Retinal pigment epithelial cell (primary cell): ENCODE measurements around the gene ISLR.

Source experiments
- DNase-seq: peaks from one replicate; pipeline ENCODE4 v3.0.0-alpha.2; 2010; ENCODE audit warnings: low read depth
- H3K4me3 ChIP-seq: 2 replicates; pipeline ENCODE4 v1.5.1; 2011; ENCODE audit warnings: mild to moderate bottlenecking, low read length, control low read depth, moderate library complexity
- TF ChIP-seq, protein P1 (sequence below): conservative IDR thresholded peaks from 2 replicates; pipeline ENCODE4 v1.5.1; 2011; ENCODE audit warnings: low read depth, low read length, control low read depth, inconsistent platforms

The ISLR gene

DNA sequence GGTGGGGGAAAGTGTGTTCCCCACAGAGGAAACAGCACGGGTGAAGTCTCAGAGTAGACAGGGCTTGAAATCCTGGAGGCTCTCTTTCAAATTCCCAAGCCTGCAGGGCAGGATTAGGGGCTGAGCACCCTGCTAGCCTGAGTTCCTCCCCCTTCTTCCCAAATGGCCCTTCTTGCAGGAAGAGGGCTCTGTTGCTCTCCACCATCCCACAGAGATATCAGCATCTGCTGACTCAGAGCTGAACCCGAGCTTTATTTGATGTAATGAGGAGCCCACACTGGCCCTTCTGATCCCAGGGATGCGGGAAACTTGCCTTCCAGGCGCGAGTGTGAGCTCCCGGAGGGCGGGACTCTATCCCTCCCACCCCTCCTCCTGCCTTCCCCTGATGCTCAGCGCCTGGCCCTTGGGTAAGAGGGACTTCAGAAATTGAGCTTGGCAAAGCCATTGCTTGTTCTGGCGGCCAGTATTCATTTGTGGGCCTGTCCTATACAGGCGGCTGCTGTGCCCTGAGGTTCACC is 30.5 kb downstream of the ISLR start:
- no peak overlapping the region for H3K4me3 ChIP-seq
- no peak for DNase-seq
- TF ChIP-seq, protein P1, sequence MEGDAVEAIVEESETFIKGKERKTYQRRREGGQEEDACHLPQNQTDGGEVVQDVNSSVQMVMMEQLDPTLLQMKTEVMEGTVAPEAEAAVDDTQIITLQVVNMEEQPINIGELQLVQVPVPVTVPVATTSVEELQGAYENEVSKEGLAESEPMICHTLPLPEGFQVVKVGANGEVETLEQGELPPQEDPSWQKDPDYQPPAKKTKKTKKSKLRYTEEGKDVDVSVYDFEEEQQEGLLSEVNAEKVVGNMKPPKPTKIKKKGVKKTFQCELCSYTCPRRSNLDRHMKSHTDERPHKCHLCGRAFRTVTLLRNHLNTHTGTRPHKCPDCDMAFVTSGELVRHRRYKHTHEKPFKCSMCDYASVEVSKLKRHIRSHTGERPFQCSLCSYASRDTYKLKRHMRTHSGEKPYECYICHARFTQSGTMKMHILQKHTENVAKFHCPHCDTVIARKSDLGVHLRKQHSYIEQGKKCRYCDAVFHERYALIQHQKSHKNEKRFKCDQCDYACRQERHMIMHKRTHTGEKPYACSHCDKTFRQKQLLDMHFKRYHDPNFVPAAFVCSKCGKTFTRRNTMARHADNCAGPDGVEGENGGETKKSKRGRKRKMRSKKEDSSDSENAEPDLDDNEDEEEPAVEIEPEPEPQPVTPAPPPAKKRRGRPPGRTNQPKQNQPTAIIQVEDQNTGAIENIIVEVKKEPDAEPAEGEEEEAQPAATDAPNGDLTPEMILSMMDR = no peak

DNA sequence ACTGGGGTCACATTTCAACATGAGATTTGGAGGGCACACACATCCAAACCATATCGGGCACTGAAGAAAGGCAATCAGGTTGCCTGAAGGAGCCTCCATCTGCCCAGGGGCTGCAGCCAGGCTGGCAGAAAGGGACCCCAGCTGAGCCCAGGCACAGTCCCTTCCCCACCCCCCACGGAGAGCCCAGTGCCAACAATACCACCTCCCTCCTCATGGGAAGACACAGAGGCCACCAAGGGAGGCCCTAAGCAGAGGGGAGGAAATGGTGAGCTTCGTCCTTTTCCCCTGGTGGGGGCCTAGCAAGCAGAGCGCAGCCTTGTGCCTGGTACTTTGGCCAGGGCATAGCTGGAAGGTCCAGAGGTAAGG is 32.1 kb downstream of the ISLR start:
- H3K4me3 ChIP-seq = no peak overlapping the region
- no peak for DNase-seq
- TF ChIP-seq, protein P1 = no peak

DNA sequence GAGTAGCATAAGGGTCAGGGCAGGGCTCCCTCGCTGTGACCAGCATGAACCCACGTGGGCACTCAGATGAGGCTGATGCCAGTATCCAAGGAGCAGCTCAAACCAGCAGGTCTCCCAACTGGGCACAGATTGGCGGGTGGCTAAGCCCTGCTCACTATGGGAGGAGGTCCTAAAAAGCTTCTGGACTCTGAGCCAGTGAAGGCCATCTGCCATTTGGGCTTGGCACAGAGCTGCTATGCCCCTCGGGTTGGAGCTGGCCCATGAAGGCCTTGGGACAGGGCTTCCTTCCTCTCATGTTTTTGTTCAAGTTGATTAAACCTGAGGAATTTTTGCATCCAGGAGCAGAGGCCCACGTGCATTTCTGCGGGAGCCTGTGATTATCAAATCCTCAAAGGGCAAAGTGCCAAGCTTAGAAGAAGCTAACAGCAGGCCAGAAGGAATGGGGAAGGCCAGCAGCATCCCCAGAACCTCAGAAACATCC is 33.3 kb downstream of the ISLR start:
- DNase-seq = peak; percentile 80
- no peak overlapping the region for H3K4me3 ChIP-seq
- TF ChIP-seq, protein P1 = no peak

DNA sequence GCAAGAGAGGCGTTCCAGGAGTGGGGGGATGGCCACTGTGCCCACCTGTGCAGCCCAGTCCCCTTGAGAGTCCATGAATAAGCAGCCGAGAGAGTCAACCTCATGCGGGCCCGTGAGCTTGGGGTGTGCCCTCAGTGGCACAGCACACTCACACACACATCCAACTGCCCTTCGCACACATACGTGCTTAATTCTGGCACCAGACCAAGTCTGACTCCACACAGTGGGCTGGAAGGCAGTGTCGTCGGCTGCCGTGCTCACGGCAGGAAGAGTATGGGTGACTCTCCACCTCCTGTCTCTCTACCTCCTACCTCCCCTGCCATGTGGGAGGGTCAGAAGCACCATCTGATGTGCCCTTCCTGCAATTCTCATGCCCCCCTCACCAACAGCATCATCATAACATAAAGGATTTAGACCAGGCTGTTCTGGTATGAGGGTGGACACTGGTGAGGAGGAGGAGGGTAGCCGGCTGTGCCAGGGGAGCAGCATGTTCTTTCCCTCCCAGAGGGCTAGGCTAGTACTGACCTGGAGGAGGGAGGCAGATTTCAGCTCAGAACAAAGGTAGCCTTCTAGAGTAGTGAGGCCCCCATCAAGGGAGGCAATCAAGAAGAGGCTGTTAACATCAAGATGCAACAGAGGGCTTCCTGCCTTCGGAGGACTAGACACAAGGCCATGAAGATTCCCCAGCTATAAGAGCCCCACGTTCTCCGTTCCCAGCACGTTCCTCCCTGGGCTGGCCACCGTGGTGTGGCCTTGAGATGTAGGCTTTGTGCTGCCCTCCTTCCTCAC is 34.3 kb downstream of the ISLR start:
- no peak for DNase-seq
- H3K4me3 ChIP-seq = no peak overlapping the region
- TF ChIP-seq, protein P1 = no peak

DNA sequence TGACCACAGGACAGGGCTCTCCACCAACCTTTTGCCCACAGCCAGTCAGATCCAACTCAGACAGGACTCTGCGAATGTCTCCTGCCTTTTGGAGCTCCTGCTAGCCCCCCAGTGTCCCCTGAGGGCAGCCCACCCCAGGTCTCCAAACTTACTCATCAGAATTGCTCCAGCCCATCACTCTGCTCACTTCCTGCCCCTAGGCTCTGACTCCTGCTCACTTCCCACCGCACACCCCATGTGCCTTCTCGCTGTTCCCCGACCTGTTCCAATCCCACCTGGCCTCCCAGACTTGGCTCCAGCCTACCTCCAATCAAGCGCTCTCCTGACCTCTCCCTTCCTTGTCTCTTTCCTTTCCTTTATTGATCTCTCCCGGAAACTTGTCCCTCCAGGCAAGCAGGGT is 35.0 kb downstream of the ISLR start:
- TF ChIP-seq, protein P1 = no peak
- H3K4me3 ChIP-seq = no peak overlapping the region
- DNase-seq = no peak

DNA sequence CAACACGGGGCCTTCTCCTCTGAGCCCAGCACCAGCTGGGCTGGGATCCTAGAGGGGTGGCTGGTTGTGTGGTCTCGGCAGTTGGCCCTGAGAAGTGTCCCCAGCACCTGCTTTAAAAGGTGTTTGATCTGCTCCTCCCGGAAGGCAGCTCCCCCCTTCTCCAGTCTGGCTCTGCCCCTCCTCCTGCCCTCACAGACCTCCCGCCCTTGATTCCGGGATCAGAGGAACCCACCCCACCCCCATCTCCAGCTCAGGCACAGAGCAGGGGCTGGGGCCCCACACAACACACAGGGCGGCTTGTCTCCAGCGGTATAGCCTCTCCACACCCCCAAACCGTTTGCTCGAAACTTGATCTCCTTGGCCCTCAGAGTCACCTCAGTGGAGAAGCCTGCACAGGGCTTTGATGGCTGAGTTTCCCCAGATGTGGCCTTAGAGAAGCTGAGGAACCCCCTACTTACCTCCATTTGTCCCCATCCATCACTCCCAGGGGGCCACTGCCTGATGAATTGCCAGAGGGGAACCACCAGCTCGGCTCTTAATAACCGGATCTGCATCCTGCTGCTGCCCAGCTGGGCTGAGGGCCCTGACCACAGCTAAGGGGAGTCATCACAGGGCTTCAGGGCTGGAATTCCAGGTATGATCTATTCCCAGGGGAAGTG is 35.5 kb downstream of the ISLR start:
- no peak overlapping the region for H3K4me3 ChIP-seq
- no peak for DNase-seq
- TF ChIP-seq, protein P1 = no peak
